GM13977 (cell line): ENCODE data around the gene KLHL1.
A peak's percentile ranks its signal among the peaks of the same experiment; 100 is the strongest.

Experiments
- DNase-seq: peaks from one replicate; pipeline ENCODE4 v3.0.0; 2012; ENCODE audit warnings: low spot score
- in situ Hi-C: fragments of 300-500 bp; cut with MboI; formaldehyde crosslinking; loops from one replicate; pipeline ENCODE4 v1.12.0; 2022; ENCODE audit warnings: low sequenced_read_pairs, low pct_unique_long_range_greater_than_20kb, mixed read lengths, inconsistent platforms; ENCODE audit not compliant: unreplicated experiment
- TF ChIP-seq, protein P1 (sequence below): IDR thresholded peaks from 2 replicates; pipeline ENCODE4 v1.5.1; 2012; ENCODE audit warnings: mild to moderate bottlenecking, control low read depth; ENCODE audit not compliant: insufficient read depth; ENCODE audit errors: extremely low read depth, missing control alignments

The KLHL1 gene

DNA sequence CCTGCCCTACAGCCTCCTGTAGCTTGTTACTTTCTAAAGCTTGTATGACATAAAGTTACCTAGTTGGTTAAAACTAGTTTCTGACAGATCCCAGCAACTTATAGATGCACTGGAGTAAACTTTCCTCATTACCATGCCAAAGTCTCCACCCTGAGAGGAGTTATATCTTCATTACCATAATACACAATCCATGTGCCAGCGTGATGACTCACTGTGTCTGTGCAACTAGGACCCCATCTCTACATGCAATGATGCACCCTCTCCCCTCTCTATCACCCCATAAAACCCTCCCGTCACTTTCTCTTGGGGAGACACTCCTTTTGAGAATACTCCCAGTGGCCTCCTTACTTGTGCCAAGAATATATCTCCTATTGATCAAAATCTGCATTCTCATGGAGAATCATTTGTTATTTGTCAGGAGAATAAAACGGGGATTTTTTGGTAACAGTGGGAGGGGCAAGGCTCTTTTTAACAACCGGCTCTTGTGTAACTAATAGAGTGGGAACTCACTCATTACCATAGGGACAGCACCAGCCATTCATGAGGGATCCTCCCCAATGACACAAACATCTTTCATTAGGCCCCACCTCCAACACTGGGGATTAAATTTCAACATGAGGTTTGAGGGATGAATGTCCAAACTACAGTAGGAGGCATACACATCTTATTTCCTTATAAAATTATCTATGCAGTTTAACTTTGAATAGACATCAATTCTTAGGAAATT, 235.8 kb downstream of the KLHL1 start:
- in situ Hi-C loops = loop anchor here (25.0 kb wide), 1 partner anchor 335 kb away; no protein-coding TSS in a partner anchor
- TF ChIP-seq, protein P1, sequence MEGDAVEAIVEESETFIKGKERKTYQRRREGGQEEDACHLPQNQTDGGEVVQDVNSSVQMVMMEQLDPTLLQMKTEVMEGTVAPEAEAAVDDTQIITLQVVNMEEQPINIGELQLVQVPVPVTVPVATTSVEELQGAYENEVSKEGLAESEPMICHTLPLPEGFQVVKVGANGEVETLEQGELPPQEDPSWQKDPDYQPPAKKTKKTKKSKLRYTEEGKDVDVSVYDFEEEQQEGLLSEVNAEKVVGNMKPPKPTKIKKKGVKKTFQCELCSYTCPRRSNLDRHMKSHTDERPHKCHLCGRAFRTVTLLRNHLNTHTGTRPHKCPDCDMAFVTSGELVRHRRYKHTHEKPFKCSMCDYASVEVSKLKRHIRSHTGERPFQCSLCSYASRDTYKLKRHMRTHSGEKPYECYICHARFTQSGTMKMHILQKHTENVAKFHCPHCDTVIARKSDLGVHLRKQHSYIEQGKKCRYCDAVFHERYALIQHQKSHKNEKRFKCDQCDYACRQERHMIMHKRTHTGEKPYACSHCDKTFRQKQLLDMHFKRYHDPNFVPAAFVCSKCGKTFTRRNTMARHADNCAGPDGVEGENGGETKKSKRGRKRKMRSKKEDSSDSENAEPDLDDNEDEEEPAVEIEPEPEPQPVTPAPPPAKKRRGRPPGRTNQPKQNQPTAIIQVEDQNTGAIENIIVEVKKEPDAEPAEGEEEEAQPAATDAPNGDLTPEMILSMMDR = no peak
- no peak for DNase-seq

DNA sequence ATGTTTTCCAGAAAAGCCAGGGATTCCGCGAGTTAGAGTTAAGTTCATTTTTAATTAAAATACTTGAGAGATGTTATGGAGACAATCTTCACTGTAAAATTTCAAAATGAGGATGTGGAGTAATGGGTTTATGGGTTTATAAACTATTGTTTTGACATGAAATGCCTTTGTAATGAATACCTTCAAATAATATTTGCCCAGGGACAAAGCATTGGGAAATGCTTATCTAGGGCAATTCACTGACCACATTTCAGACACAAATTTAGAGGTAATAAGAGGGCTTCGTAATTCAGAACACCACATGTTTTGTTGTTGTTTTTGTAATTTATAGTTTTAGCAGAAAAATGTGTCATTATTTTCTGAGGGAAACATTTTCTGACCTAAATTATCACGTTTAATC, 241.7 kb downstream of the KLHL1 start:
- no peak for DNase-seq
- TF ChIP-seq, protein P1 = no peak
- in situ Hi-C loops = loop anchor here (25.0 kb wide), 1 partner anchor 329 kb away; no protein-coding TSS in a partner anchor

DNA sequence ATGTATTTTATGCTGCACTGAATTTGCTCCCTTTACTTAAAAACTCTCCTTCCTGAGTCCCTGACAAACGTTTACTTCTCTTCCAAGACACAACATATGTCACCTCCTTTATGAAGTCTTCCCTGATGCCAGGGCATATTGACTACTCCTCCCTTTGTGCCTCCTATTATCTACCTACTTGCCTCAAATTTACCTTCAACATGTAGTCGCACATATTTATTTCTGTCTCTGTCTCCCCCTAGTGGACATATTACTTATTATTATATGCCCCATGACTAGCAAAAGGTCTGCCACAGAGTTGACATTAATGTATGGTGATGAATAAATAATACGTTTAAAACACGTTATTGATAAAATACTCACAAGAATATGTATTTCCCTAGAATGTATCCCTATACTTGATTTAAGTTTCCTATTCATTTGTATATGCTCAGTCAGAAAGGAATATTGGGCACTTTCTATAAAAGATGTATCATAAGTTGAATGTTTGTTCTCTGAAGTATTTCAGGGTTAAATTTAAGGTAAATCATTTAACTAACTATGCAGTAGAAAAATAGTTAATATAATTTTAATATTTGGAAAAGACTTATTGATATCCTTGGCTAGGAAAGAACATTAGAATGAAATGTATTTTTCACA, 250.9 kb downstream of the KLHL1 start:
- TF ChIP-seq, protein P1 = peak; percentile 66
- in situ Hi-C loops = loop anchor here (25.0 kb wide), 1 partner anchor 320 kb away; no protein-coding TSS in a partner anchor
- peak; percentile 4 for DNase-seq

DNA sequence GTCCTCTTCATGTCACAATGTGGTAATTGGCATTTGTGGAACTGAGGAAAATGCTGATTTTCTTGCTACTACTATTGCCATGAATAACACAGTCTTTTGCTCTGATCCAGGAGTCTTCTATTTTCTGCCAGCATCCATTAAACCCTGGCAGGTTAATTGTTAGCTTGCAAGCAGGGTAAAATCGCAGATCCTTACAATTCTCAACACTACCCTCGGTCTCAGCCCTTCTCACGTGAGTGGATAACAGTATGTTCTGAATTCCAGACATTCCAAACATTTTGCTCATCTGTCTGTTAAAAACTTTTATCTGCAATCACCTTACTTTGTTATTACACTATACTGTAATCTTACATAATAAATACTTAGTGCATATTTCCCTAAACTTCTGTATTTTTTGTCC, 251.9 kb downstream of the KLHL1 start:
- TF ChIP-seq, protein P1 = no peak
- in situ Hi-C loops = loop anchor here (25.0 kb wide), 1 partner anchor 319 kb away; no protein-coding TSS in a partner anchor
- DNase-seq = no peak

DNA sequence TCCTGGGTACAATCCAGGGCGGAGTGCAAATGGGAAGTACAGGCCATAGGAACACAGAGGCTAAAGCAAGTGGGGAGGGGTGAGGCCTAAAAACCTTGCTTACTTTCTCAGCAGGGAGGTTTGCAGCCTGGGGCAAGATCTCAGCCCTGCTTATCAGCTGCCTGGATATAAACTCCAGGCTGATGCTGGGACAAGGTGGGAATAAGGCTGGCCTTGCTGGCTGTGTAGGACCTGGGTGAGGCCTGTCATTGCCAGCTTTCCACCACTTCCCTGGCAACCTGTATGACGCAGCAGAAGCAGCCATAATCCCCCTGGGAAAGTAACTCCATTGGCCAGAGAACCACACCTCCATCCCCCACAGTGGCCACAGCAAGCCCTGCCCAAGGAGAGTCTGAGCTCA, 279.7 kb downstream of the KLHL1 start:
- TF ChIP-seq, protein P1 = no peak
- DNase-seq = no peak
- in situ Hi-C loops = no loop called here

DNA sequence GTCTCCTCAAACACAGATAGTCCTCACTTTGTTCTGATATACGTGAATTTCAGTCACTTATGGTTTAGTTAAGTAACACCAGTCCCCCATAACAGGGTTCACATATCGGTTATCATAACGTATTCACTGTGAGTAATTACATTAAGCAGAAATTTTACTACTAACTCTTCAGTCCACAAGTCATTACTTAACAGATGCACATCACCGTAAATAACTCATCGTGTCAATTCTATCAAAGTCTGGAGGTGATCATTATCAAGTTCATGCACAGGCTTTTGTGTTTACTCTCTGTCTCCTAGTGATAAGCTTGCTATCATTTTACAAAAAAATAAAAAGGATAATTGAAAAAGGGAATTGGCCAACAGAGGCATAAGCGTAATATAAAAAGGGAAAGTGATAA, 288.1 kb downstream of the KLHL1 start:
- no peak for DNase-seq
- in situ Hi-C loops = no loop called here
- TF ChIP-seq, protein P1 = no peak
